ENCODE data around the gene PPFIBP1. TPM values are rescaled to one million over a fixed set of nuclear protein-coding genes. Genes with fewer than 3 reads are reported as not detected.

Gene PPFIBP1
- total and polyA plus RNA-seq, 2 of the 4 experiments (the other 2 are of a cell fraction): 30.4 to 72.2 TPM

- peak overlapping the region; percentile 68 for H3K4ac ChIP-seq (ENCODE audit: low read depth, low read length)
- peaks cover 16% of the 10 kb centered on the region for H3K4me1 ChIP-seq (ENCODE audit: control insufficient read depth, insufficient read depth, low read length)
- H4K20me1 ChIP-seq (ENCODE audit: insufficient read depth, low read length): peaks cover 37% of the 10 kb centered on the region; the same call in 1 of the 2 replicates
These were observed 17.2 kb downstream of the PPFIBP1 start for GRCh38 chr12:27541031-27541719.

More at GRCh38 chr12:27541031-27541719, 17.2 kb downstream of the PPFIBP1 start:
- Histone ChIP-seq H3K9me1 (ENCODE audit: insufficient read depth, low read length) (peaks cover 28% of the 10 kb centered on the region), H3K27ac (ENCODE audit: insufficient read depth, low read length) (no peak overlapping the region), H4K91ac (ENCODE audit: insufficient read depth, low read depth, low read length) (no peak overlapping the region; the same call in 1 of the 2 replicates), H3K79me1 (ENCODE audit: low read depth in 1 of 2, low read length in 2 of 2) (peaks cover 29 to 79% of the 10 kb centered on the region in 2 experiments), H3K14ac (replicated peaks; ENCODE audit: low read depth, low read length) (peak overlapping the region; percentile 80), H2BK15ac (ENCODE audit: low read depth, low read length) (0 out of 3 replicates have a peak overlapping the region, but pooled peaks have one; percentile 46), H2BK120ac (ENCODE audit: low read depth, low read length) (no peak overlapping the region; the same call in 1 of the 2 replicates), H4K5ac (ENCODE audit: low read depth, low read length) (no peak overlapping the region; the same call in 1 of the 2 replicates), H2BK5ac (ENCODE audit: low read depth, low read length, poor library complexity, severe bottlenecking) (peak overlapping the region; percentile 7), H4K8ac (ENCODE audit: low read depth in 2 of 2, low read length in 2 of 2) (no peak overlapping the region), H3K23ac (ENCODE audit: low read depth, low read length) (peak overlapping the region; percentile 53; the same call in 1 of the 2 replicates), H3K4me3 (ENCODE audit: insufficient read depth, low read depth, low read length) (no peak overlapping the region), H3K18ac (ENCODE audit: low read depth, low read length) (peak overlapping the region; percentile 4; the same call in 1 of the 2 replicates), H2AFZ (replicated peaks; ENCODE audit: low read length, poor library complexity) (no peak overlapping the region), H3K27me3 (ENCODE audit: control insufficient read depth, insufficient read depth, low read length) (no peaks in the 10 kb centered on the region), H3K56ac (ENCODE audit: extremely low read depth, insufficient read depth, low read length) (no peak overlapping the region), H3K9ac (ENCODE audit: low read depth, low read length) (no peak overlapping the region), H2BK20ac (ENCODE audit: low read depth, low read length) (peak overlapping the region; percentile 32; the same call in 1 of the 2 replicates), H2AK9ac (replicated peaks; ENCODE audit: low read depth, low read length, poor library complexity) (no peak overlapping the region), H2AK5ac (ENCODE audit: low read depth, low read length) (peak overlapping the region; percentile 86), H3K9me3 (ENCODE audit: control insufficient read depth, insufficient read depth, low read length) (no peaks in the 10 kb centered on the region), H3K36me3 (ENCODE audit: control insufficient read depth, insufficient read depth, low read length) (no peaks in the 10 kb centered on the region), H3K4me2 (ENCODE audit: low read depth, low read length) (no peak overlapping the region)
- ATAC-seq (ENCODE audit: low read depth): no peak
- in situ Hi-C loops (cut with MboI; ENCODE audit: low sequenced_read_pairs): no loop called here
- BruUV-seq (replicated peaks): no TSS peak
- intact Hi-C loops (cut with micrococcal nuclease): no loop called here
- DNase-seq: no peak
- ChIA-PET POLR2A (ENCODE audit: unreplicated experiment) (interaction anchor here (0.9 kb wide), 1 partner anchor 17 kb away, joined by 3 read pairs; the partner anchor contains the start of gene PPFIBP1), CTCF (no interaction called here)
- dilution Hi-C loops (cut with HindIII; ENCODE audit: low sequenced_read_pairs, unreplicated experiment): no loop called here
- 60% methylated on average over 1 of the region's 8 CpGs; no CpG with 5 or more reads in 1 of the 2 experiments for WGBS, 2 experiments (ENCODE audit: extremely low coverage in 2 of 2, insufficient read length in 1 of 2)
- no peak for TF ChIP-seq RCOR1 (IDR thresholded peaks at IDR 0.05; ENCODE audit: insufficient replicate concordance, low read length)
- no peak for TF ChIP-seq RAD21 (IDR thresholded peaks at IDR 0.05; ENCODE audit: low read length)
- TF ChIP-seq FOS (IDR thresholded peaks at IDR 0.05; ENCODE audit: low read depth, low read length): no peak
- no peak for TF ChIP-seq CEBPB (IDR thresholded peaks at IDR 0.05; ENCODE audit: low read depth, low read length)
- no peak for TF ChIP-seq MAZ (IDR thresholded peaks at IDR 0.05; ENCODE audit: borderline replicate concordance, low read depth, low read length)
- no peak for TF ChIP-seq ELK1 (IDR thresholded peaks at IDR 0.05; ENCODE audit: borderline replicate concordance, low read depth, low read length)
- TF ChIP-seq SMC3 (IDR thresholded peaks at IDR 0.05; ENCODE audit: low read depth, low read length): no peak
- TF ChIP-seq BHLHE40 (IDR thresholded peaks at IDR 0.05; ENCODE audit: low read depth, low read length): no peak
- no peak for TF ChIP-seq CHD1 (IDR thresholded peaks at IDR 0.05; ENCODE audit: low read depth, low read length)
- no peak for TF ChIP-seq RFX5 (IDR thresholded peaks at IDR 0.05; ENCODE audit: low read depth, low read length)
- no peak for TF ChIP-seq NFE2L2 (IDR thresholded peaks at IDR 0.05; ENCODE audit: low read depth, low read length)
- no peak for TF ChIP-seq CTCF (conservative IDR thresholded peaks at IDR 0.05; ENCODE audit: low read depth, low read length)

Measured in IMR-90 (cell line).